HG03103 (cell line): ENCODE data around the gene GALK2.
"Not testable (repeated sequence)": the region's sequence is repeated elsewhere in the genome, so short reads cannot be mapped to it uniquely, and the experiment has no call there.

ENCODE experiments used
- ATAC-seq: cut with Tn5 transposase; IDR thresholded peaks from one replicate; pipeline ENCODE4 v1.9.1; 2021; ENCODE audit warnings: low read depth; ENCODE audit not compliant: unreplicated experiment

GALK2 gene

GRCh38 chr15:49155834-49156627 lies 14.0 kb upstream of the GALK2 start:
- no peak for ATAC-seq

GRCh38 chr15:49163678-49164077 lies 6.4 kb upstream of the GALK2 start:
- no peak for ATAC-seq

GRCh38 chr15:49164865-49165264 lies 5.2 kb upstream of the GALK2 start:
- no peak for ATAC-seq

- no peak for ATAC-seq
Measured at GRCh38 chr15:49168016-49168415, 2.0 kb upstream of the GALK2 start.

GRCh38 chr15:49171790-49172189 lies 1.7 kb downstream of the GALK2 start:
- ATAC-seq = no peak

GRCh38 chr15:49174902-49175301 lies 4.9 kb downstream of the GALK2 start:
- no peak for ATAC-seq

GRCh38 chr15:49175582-49176397 lies 5.7 kb downstream of the GALK2 start:
- ATAC-seq = not testable (repeated sequence)

- ATAC-seq = no peak
Measured at GRCh38 chr15:49178497-49178896, 8.4 kb downstream of the GALK2 start.

- ATAC-seq = no peak
Measured at GRCh38 chr15:49179433-49180190, 9.6 kb downstream of the GALK2 start.

GRCh38 chr15:49182128-49182527 lies 12.1 kb downstream of the GALK2 start:
- ATAC-seq = no peak

- ATAC-seq = not testable (repeated sequence)
Measured at GRCh38 chr15:49183741-49184140, 13.7 kb downstream of the GALK2 start.

GRCh38 chr15:49185473-49185872 lies 15.4 kb downstream of the GALK2 start:
- ATAC-seq = no peak

GRCh38 chr15:49187549-49188245 lies 17.6 kb downstream of the GALK2 start:
- no peak for ATAC-seq

- no peak for ATAC-seq
Measured at GRCh38 chr15:49188933-49189332, 18.9 kb downstream of the GALK2 start.

- ATAC-seq = no peak
Measured at GRCh38 chr15:49189631-49190030, 19.6 kb downstream of the GALK2 start.

- no peak for ATAC-seq
Measured at GRCh38 chr15:49190586-49190985, 20.5 kb downstream of the GALK2 start.

- no peak for ATAC-seq
Measured at GRCh38 chr15:49191892-49192291, 21.8 kb downstream of the GALK2 start.

- ATAC-seq = no peak
Measured at GRCh38 chr15:49196856-49197255, 26.8 kb downstream of the GALK2 start.

GRCh38 chr15:49199666-49200065 lies 29.6 kb downstream of the GALK2 start:
- no peak for ATAC-seq

GRCh38 chr15:49200347-49200746 lies 30.3 kb downstream of the GALK2 start:
- ATAC-seq = no peak
